ENCODE data around the gene P2RY4. TPM values are rescaled to one million over a fixed set of nuclear protein-coding genes. Genes with fewer than 3 reads are reported as not detected.
"Not testable (repeated sequence)": the region's sequence is repeated elsewhere in the genome, so short reads cannot be mapped to it uniquely, and the experiment has no call there.

Gene P2RY4
- total and polyA plus RNA-seq, 4 donors = 0.06 to 0.30 (median 0.16) TPM

DNA sequence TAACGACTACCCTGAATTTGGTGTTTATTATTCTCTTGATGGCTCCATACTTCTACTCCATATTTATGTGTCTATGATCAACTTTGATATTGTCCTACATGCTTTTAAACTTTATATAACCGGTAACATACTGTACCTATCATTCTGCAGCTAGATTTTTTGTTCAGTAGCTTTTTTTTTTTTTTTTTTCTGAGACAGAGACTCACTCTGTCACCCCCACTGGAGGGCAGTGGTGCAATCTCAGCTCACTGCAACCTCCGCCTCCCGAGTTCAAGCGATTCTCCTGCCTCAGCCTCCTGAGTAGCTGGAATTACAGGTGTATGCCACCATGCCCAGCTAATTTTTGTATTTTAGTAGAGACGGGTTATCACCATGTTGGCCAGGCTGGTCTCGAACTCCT is 14.0 kb upstream of the P2RY4 start:
- H3K4me3 ChIP-seq (ENCODE audit: low read depth, low read length); H3K27me3 ChIP-seq (ENCODE audit: control insufficient read depth, insufficient read depth, low read length); DNase-seq (ENCODE audit: low read depth in 4 of 6, low spot score in 6 of 6); H3K27ac ChIP-seq (ENCODE audit: low read depth, low read length); H3K9me3 ChIP-seq (ENCODE audit: control insufficient read depth, insufficient read depth, low read length); H3K4me1 ChIP-seq (ENCODE audit: control insufficient read depth, insufficient read depth, low read length); H3K36me3 ChIP-seq (ENCODE audit: control insufficient read depth, insufficient read depth, low read length): not testable (repeated sequence)
- 84% methylated on average over 3 of the region's 7 CpGs for WGBS (ENCODE audit: insufficient coverage)

DNA sequence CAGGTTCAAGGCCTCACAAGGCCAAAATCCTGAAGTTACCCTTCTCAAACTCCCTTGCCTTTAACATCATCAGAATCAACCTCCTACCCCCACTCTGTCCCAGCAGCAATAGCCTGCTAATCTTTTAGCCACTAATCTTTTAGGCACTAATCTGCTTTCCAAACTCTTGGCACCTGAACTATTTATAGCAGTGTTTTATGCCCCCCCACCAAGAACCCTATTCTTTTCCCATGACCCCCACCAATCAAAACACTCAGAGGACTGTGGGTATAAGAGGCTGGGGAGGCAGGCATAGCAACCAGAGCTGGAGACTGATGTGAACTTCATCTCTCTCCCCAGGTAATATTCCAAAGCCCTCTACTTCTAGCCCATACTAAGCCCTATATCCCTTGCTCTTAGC is 8.0 kb upstream of the P2RY4 start, which contains the start of gene ARR3:
Gene ARR3, plus strand, starts transcription at position 301 of the 400 bp plus-strand sequence. CDS start 1,052 bp downstream, outside the sequence.
- no peak within 1 kb of the TSS for H3K4me3 ChIP-seq (ENCODE audit: low read depth, low read length)
- no peak for DNase-seq (ENCODE audit: low read depth in 4 of 6, low spot score in 6 of 6)
- H3K27ac ChIP-seq (ENCODE audit: low read depth, low read length) = no peak within 1 kb of the TSS
- peaks cover 1% of the 10 kb centered on the region for H3K27me3 ChIP-seq (ENCODE audit: control insufficient read depth, insufficient read depth, low read length)
- no peaks in the 10 kb centered on the region for H3K4me1 ChIP-seq (ENCODE audit: control insufficient read depth, insufficient read depth, low read length)
- no peaks in the 10 kb centered on the region for H3K9me3 ChIP-seq (ENCODE audit: control insufficient read depth, insufficient read depth, low read length)
- no peaks in the 10 kb centered on the region for H3K36me3 ChIP-seq (ENCODE audit: control insufficient read depth, insufficient read depth, low read length)

DNA sequence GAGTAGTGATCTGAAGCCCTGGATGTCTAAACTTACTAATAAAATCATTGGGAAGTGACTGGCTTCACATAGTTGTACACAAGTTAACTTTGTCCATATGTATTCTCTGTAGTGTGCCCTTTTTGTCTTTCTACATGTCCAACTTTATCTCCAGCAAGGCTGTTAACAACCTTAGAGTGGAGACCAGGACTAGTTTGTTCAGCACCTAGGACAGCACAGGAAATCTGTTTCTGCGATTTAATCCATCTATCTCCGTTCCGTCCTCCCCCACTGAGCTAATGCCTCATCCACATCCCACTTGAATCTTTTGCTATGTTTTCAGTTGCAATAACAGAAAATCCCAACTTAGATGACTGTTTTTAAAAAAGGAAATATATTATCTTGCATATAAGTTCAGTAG is 4.8 kb upstream of the P2RY4 start:
- H3K4me1 ChIP-seq (ENCODE audit: control insufficient read depth, insufficient read depth, low read length) = no peaks in the 10 kb centered on the region
- H3K4me3 ChIP-seq (ENCODE audit: low read depth, low read length) = no peak overlapping the region
- H3K27me3 ChIP-seq (ENCODE audit: control insufficient read depth, insufficient read depth, low read length) = peaks cover 4% of the 10 kb centered on the region
- H3K9me3 ChIP-seq (ENCODE audit: control insufficient read depth, insufficient read depth, low read length) = no peaks in the 10 kb centered on the region
- no peak overlapping the region for H3K27ac ChIP-seq (ENCODE audit: low read depth, low read length)
- no CpG with 5 or more reads among the region's 3 CpGs for WGBS (ENCODE audit: insufficient coverage)
- DNase-seq (ENCODE audit: low read depth in 4 of 6, low spot score in 6 of 6) = no peak
- no peaks in the 10 kb centered on the region for H3K36me3 ChIP-seq (ENCODE audit: control insufficient read depth, insufficient read depth, low read length)

DNA sequence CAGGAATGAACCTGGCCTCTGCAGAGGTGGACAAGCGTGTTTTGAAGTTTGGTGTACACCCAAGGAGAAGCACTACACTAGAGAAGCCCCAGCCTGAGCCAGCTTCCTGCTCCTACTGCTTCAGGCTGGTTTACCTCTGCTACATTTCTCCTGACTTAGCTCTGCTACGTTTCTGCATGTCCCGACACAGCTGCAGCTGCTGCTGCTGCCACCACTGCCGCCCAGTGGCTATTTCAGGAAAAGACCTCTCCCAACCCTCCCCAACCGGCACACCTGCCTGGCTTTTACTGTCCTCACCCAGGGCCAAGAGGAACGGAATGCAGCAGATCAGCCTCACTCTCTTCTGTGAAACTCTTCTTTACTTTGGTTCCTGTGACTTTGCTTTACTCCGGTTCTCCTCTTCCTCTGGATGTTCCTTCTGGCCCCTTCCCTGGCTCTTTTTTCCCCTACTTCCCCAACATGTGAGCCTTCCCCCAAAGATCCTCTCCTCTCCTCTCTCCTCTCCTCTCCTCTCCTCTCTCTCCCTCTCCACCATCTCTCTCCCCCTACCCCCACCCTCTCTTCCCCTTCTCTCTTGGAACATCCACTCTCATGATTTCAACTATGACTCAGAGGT is 3.1 kb upstream of the P2RY4 start:
- Histone ChIP-seq H3K4me1 (ENCODE audit: control insufficient read depth, insufficient read depth, low read length) (no peaks in the 10 kb centered on the region), H3K36me3 (ENCODE audit: control insufficient read depth, insufficient read depth, low read length) (no peaks in the 10 kb centered on the region), H3K27me3 (ENCODE audit: control insufficient read depth, insufficient read depth, low read length) (peaks cover 4% of the 10 kb centered on the region), H3K4me3 (ENCODE audit: low read depth, low read length) (no peak overlapping the region), H3K9me3 (ENCODE audit: control insufficient read depth, insufficient read depth, low read length) (no peaks in the 10 kb centered on the region), H3K27ac (ENCODE audit: low read depth, low read length) (no peak overlapping the region)
- 4% methylated on average over 7 of the region's 7 CpGs for WGBS (ENCODE audit: insufficient coverage)
- peak in 3 of 6 donors; percentile 5 to 82 (median 37) for DNase-seq (ENCODE audit: low read depth in 4 of 6, low spot score in 6 of 6)

DNA sequence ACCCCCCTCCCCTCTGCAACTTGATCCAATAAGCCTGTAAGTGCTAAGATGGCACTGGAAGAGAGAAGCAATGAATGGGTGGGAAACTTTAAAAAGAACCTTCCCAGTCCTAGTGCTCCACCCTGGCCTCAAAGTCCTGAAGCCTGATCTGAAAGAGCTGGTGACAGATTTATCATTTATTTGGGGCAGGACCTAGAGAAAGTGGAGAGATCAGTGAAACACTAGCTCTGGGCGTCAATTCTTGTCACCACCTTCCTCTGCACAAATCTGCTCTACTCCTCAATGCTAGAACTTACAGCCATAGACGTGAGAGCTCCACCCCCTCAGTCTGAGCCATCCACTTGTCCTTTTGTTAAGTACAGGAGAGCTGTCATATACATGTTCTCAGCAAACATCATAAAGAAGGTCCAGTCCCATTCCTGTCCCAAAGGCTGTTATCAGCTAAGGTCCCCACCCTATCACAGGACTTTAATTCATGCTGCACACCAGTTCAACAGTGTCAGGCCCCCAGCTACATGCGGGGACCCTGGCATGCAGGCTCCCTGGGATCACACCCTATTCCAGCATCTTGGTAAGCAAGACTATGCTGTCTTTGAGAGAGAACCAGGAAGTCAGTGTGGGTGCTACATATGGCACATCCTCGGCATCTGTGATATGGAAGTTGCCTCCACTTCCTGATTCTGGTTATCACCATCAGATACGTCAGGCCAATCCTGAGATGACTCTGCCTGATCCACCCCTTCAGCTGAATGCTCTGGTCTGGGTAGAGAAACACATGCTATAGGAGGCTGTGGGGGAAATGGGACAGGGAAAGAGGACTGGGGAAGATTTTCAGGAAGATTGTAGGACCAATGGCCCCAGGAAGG is 2.3 kb downstream of the P2RY4 start:
- Histone ChIP-seq H3K27ac (ENCODE audit: low read depth, low read length) (no peak overlapping the region), H3K27me3 (ENCODE audit: control insufficient read depth, insufficient read depth, low read length) (no peaks in the 10 kb centered on the region), H3K9me3 (ENCODE audit: control insufficient read depth, insufficient read depth, low read length) (no peaks in the 10 kb centered on the region), H3K4me1 (ENCODE audit: control insufficient read depth, insufficient read depth, low read length) (no peaks in the 10 kb centered on the region), H3K36me3 (ENCODE audit: control insufficient read depth, insufficient read depth, low read length) (no peaks in the 10 kb centered on the region), H3K4me3 (ENCODE audit: low read depth, low read length) (no peak overlapping the region)
- no peak for DNase-seq (ENCODE audit: low read depth in 4 of 6, low spot score in 6 of 6)
- WGBS (ENCODE audit: insufficient coverage) = 66% methylated on average over 3 of the region's 5 CpGs

DNA sequence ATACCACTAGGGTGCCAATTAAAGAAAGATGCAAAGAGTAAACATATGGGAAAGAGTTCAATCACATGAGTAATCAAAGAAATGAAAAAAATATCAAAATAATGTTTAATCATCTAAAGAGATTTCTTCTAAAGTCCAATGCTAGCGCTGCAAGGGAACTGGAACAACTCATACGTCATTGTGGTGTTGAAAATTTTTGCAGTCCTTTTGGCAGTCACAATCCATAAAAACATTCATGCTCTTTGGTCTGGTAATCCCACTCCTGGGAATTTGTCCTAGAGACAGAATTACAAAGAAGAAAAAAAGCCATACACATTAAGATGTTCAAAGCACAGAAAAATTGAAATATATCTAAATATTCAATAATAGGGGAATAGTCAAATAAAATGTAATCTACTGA is 4.6 kb downstream of the P2RY4 start:
- Histone ChIP-seq H3K4me1 (ENCODE audit: control insufficient read depth, insufficient read depth, low read length) (no peaks in the 10 kb centered on the region), H3K36me3 (ENCODE audit: control insufficient read depth, insufficient read depth, low read length) (no peaks in the 10 kb centered on the region), H3K9me3 (ENCODE audit: control insufficient read depth, insufficient read depth, low read length) (no peaks in the 10 kb centered on the region), H3K27ac (ENCODE audit: low read depth, low read length) (no peak overlapping the region), H3K27me3 (ENCODE audit: control insufficient read depth, insufficient read depth, low read length) (no peaks in the 10 kb centered on the region), H3K4me3 (ENCODE audit: low read depth, low read length) (no peak overlapping the region)
- no CpG with 5 or more reads among the region's 2 CpGs for WGBS (ENCODE audit: insufficient coverage)
- no peak for DNase-seq (ENCODE audit: low read depth in 4 of 6, low spot score in 6 of 6)

DNA sequence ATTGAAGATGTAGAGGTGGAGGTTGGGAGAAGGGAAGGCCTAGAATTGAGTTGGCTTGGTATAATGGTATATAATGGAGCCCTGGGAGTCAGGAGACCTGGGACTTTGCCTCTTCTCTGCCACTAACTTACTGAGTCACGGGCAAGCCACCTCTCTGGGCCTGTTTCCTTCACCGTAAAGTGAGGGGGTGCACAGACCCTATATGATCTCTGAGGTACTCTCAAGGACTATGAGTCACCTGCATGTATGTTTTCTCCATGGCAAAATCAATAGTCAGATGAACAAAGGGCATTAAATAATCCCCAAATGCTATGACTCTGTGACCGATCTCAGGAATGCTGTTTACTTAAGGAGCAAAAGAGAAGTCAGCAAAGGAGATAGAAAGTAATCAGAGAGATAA is 5.1 kb downstream of the P2RY4 start:
- H3K27me3 ChIP-seq (ENCODE audit: control insufficient read depth, insufficient read depth, low read length) = no peaks in the 10 kb centered on the region

DNA sequence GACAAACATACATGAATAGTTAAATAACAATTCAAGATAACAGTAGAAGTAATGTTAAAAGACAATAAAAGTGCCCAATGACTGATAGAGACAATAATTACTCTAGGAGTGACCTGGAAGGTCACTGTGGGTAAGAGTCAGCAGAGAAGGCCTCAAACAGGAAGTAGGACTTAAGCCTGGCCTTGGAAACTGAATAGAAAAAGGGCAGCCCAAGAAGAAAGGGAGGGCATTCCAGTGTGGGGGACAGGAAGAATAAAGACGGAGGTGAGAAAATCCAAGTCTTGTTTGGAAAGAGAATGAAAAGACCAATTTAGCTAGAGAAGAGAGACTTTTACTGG is 6.0 kb downstream of the P2RY4 start:
- no peaks in the 10 kb centered on the region for H3K27me3 ChIP-seq (ENCODE audit: control insufficient read depth, insufficient read depth, low read length)
- H3K27ac ChIP-seq (ENCODE audit: low read depth, low read length) = no peak overlapping the region
- H3K4me3 ChIP-seq (ENCODE audit: low read depth, low read length) = no peak overlapping the region
- H3K9me3 ChIP-seq (ENCODE audit: control insufficient read depth, insufficient read depth, low read length) = no peaks in the 10 kb centered on the region
- H3K36me3 ChIP-seq (ENCODE audit: control insufficient read depth, insufficient read depth, low read length) = no peaks in the 10 kb centered on the region
- WGBS (ENCODE audit: insufficient coverage) = 69% methylated on average over 1 of the region's 1 CpG
- DNase-seq (ENCODE audit: low read depth in 4 of 6, low spot score in 6 of 6) = no peak
- no peaks in the 10 kb centered on the region for H3K4me1 ChIP-seq (ENCODE audit: control insufficient read depth, insufficient read depth, low read length)

More for the DNA sequence above, 5.1 kb downstream of the P2RY4 start:
- DNase-seq (ENCODE audit: low read depth in 4 of 6, low spot score in 6 of 6) = no peak
- Histone ChIP-seq H3K36me3 (ENCODE audit: control insufficient read depth, insufficient read depth, low read length) (no peaks in the 10 kb centered on the region), H3K27ac (ENCODE audit: low read depth, low read length) (no peak overlapping the region), H3K4me3 (ENCODE audit: low read depth, low read length) (no peak overlapping the region), H3K9me3 (ENCODE audit: control insufficient read depth, insufficient read depth, low read length) (no peaks in the 10 kb centered on the region), H3K4me1 (ENCODE audit: control insufficient read depth, insufficient read depth, low read length) (no peaks in the 10 kb centered on the region)
- WGBS (ENCODE audit: insufficient coverage) = no CpG with 5 or more reads among the region's 3 CpGs

DNA sequence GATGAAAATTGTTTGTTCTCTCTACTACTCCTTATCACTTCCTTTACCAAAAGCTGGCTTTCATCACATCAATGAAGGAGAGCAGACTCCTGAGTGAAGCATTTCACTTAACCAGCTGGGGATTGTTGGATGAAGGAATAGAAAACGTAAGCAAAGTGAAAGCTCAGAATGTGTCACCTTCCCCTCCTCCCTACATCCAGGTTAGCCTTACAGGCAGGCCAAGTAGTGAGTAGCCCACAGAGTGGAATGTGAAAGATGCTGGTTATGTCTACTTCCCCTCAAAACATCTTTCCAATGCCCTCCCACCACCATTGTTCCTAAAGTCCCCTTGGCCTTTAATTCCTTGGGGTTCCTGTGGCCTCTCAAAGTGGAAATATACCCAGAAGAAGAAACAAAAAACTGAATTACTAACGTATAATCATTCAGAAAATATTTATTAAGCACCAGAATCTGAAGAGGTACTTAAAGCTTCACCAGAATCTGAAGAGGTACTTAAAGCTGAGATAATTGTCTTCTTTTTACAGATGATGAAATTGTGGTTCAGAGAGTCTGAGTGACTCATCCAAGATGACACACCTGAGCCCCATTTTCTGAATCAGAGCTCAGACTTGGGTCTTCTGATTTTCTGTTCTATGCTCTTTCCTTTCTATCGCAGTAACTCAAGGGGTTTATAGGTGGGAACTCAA is 6.5 kb downstream of the P2RY4 start:
- no peak for DNase-seq (ENCODE audit: low read depth in 4 of 6, low spot score in 6 of 6)
- Histone ChIP-seq H3K4me1 (ENCODE audit: control insufficient read depth, insufficient read depth, low read length) (no peaks in the 10 kb centered on the region), H3K4me3 (ENCODE audit: low read depth, low read length) (no peak overlapping the region), H3K27ac (ENCODE audit: low read depth, low read length) (no peak overlapping the region), H3K9me3 (ENCODE audit: control insufficient read depth, insufficient read depth, low read length) (no peaks in the 10 kb centered on the region), H3K27me3 (ENCODE audit: control insufficient read depth, insufficient read depth, low read length) (no peaks in the 10 kb centered on the region), H3K36me3 (ENCODE audit: control insufficient read depth, insufficient read depth, low read length) (no peaks in the 10 kb centered on the region)
- WGBS (ENCODE audit: insufficient coverage) = no CpG with 5 or more reads among the region's 3 CpGs

Measured in spinal cord (tissue), 10 donors.